Body of pancreas (tissue), 4 donors: ENCODE data around the gene ZNF594. TPM values are rescaled to one million over a fixed set of nuclear protein-coding genes. Genes with fewer than 3 reads are reported as not detected.

Experiments used
- ATAC-seq: fragments of 150-250 bp; one replicate; pipeline ENCODE4 v1.9.1; 2016
- DNase-seq, 4 donors: peaks; one replicate each; pipeline ENCODE4 v3.0.0-alpha.2; 2019
- H3K27ac ChIP-seq, 4 donors: fragments of 200-600 bp; sonication (generic); 1 replicate in 3 of 4; 2 replicates in 1 of 4; pipeline versions ENCODE4 v1.5.1 to v1.6.1; 2016 to 2019; ENCODE audit warnings: mild to moderate bottlenecking in 1 of 4, mixed read lengths in 1 of 4, moderate library complexity in 1 of 4
- H3K27me3 ChIP-seq, 2 donors: fragments of 200-600 bp; sonication (generic); one replicate each; pipeline ENCODE4 v1.6.0; 2016; ENCODE audit warnings: mild to moderate bottlenecking in 1 of 2
- H3K36me3 ChIP-seq, 2 donors: fragments of 200-600 bp; sonication (generic); replicated peaks in 1 of 2; 2 replicates each; pipeline ENCODE4 v1.5.1; 2016; ENCODE audit warnings: low read depth in 2 of 2; ENCODE audit not compliant: insufficient read depth in 1 of 2
- H3K4me1 ChIP-seq: fragments of 200-600 bp; sonication (generic); one replicate; pipeline ENCODE4 v1.6.0; 2016
- H3K4me3 ChIP-seq, 2 donors: fragments of 200-600 bp; sonication (generic); 1 replicate in 1 of 2; 2 replicates in 1 of 2; pipeline ENCODE4 v1.5.1; 2016 to 2019
- H3K9me3 ChIP-seq, 3 donors: fragments of 200-600 bp; sonication (generic); 1 replicate in 2 of 3; 2 replicates in 1 of 3; pipeline ENCODE4 v1.5.1; 2016
- POLR2A ChIP-seq, 3 donors: fragments of 450-650 bp; IDR thresholded peaks; one replicate each; pipeline ENCODE4 v1.6.1; 2016; ENCODE audit warnings: antibody characterized with exemption in 3 of 3, mild to moderate bottlenecking in 2 of 3
- WGBS, 2 donors: methylation state at CpG; one replicate each; pipeline ENCODE4 v1.1.5; 2017; 5-methylcytosine and 5-hydroxymethylcytosine counted together
- intact Hi-C: fragments of 100-400 bp; cut with DNase I; formaldehyde crosslinking; loops from one replicate; pipeline ENCODE4 v1.15.1; 2023
- total RNA-seq, 2 donors: library from RNA; depleted of rRNA; stranded (reverse); fragments of >200 nt; gene quantifications; one replicate each; pipeline ENCODE4 v1.1.0, GENCODE V29; 2016
- TF ChIP-seq, protein P1 (sequence below), 7 experiments: fragments of 450-650 bp in 4 of 7; fragments of 200-600 bp in 3 of 7; sonication (generic) in 3 of 7; IDR thresholded peaks; one replicate each; pipeline ENCODE4 v1.5.1; 2016 to 2019; ENCODE audit warnings: antibody characterized with exemption in 7 of 7

ZNF594 gene
- total RNA-seq, 2 donors from 2014 or later: 4.4 to 6.9 TPM

DNA sequence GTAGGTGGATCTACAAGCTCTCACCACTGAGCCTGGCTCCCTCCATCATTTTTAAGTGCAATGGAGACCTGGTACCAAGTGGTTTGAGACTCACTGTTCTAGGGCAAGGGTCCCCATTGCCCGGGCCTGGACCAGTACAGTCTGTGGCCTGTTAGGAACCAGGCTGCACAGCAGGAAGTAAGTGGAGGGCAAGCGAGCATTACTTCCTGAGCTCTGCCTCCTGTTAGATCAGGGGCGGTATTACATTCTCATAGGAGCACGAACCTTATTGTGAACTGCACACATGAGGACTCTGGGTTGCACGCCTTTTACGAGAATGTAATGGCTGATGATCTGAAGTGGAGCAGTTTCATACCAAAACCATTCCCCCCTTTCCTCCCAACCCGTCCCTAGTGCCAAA, 6.8 kb upstream of the ZNF594 start:
- Histone ChIP-seq H3K4me1 (no peaks in the 10 kb centered on the region), H3K27ac (no peak overlapping the region), H3K4me3 (no peak overlapping the region), H3K36me3 (no peaks in the 10 kb centered on the region), H3K27me3 (no peaks in the 10 kb centered on the region), H3K9me3 (no peaks in the 10 kb centered on the region)
- intact Hi-C loops: loop anchor here (10.0 kb wide), 1 partner anchor 114 kb away; no protein-coding TSS in a partner anchor
- WGBS, 2 donors: 93 to 97% methylated on average over 7 of the region's 7 CpGs
- DNase-seq (no peak), ATAC-seq (no peak)
- TF ChIP-seq POLR2A (IDR thresholded peaks at IDR 0.05): no peak
- TF ChIP-seq, protein P1, sequence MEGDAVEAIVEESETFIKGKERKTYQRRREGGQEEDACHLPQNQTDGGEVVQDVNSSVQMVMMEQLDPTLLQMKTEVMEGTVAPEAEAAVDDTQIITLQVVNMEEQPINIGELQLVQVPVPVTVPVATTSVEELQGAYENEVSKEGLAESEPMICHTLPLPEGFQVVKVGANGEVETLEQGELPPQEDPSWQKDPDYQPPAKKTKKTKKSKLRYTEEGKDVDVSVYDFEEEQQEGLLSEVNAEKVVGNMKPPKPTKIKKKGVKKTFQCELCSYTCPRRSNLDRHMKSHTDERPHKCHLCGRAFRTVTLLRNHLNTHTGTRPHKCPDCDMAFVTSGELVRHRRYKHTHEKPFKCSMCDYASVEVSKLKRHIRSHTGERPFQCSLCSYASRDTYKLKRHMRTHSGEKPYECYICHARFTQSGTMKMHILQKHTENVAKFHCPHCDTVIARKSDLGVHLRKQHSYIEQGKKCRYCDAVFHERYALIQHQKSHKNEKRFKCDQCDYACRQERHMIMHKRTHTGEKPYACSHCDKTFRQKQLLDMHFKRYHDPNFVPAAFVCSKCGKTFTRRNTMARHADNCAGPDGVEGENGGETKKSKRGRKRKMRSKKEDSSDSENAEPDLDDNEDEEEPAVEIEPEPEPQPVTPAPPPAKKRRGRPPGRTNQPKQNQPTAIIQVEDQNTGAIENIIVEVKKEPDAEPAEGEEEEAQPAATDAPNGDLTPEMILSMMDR (IDR thresholded peaks at IDR 0.05): no peak

DNA sequence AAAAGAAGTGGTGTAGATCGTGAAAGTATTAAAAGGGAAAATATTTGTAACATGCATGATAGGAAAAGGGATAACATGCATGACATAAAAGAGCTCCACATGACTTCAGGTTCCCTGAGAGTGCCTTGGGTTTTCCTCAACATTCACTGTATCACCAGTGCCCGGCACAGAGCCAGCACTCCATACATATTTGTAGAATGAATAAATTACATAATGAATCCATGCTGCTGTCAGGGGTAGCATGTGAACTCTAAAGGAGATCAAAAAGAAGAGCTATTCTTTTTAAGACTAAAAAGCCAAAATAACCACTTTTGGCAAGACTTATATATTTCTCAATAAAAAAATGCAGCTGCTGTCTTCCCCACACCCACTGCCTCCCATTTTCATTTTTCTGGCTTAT, 2.7 kb upstream of the ZNF594 start:
- Histone ChIP-seq H3K27ac (no peak overlapping the region), H3K36me3 (no peaks in the 10 kb centered on the region), H3K4me3 (no peak overlapping the region), H3K9me3 (peaks cover 0 to 2% (median 0%) of the 10 kb centered on the region in 3 donors), H3K4me1 (peaks cover 20% of the 10 kb centered on the region), H3K27me3 (no peaks in the 10 kb centered on the region)
- TF ChIP-seq, protein P1 (IDR thresholded peaks at IDR 0.05): no peak
- no peak for TF ChIP-seq POLR2A (IDR thresholded peaks at IDR 0.05)
- intact Hi-C loops: loop anchor here (10.0 kb wide), 1 partner anchor 110 kb away; no protein-coding TSS in a partner anchor
- DNase-seq (no peak), ATAC-seq (no peak)
- 71 to 83% methylated on average over 2 of the region's 2 CpGs for WGBS, 2 donors

DNA sequence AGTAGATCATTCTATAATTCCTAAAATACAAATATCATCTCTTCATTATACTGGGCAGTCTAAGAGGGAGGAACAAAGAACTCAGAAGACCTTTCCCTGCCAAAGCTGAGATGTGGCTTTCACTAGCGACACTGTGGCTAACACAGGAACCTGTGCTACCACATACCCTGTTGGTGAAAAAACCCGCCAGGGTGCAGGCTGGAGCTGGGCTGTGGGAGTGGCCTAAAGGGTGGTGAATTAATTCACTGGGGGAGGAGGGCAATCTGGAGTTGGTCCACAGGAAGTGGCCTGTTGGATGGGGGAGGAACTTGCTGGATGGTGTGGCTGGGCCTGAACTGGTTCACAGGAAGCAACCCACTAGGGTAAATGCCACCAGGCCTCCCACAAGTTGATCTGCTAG, 7.4 kb downstream of the ZNF594 start:
- H3K36me3 ChIP-seq: peaks cover 0 to 2% of the 10 kb centered on the region in 2 donors
- no peak overlapping the region for H3K27ac ChIP-seq
- peaks cover 0 to 83% (median 9%) of the 10 kb centered on the region in 3 donors for H3K9me3 ChIP-seq
- TF ChIP-seq, protein P1 (IDR thresholded peaks at IDR 0.05): no peak
- TF ChIP-seq POLR2A (IDR thresholded peaks at IDR 0.05): no peak
- ATAC-seq (no peak), DNase-seq (no peak)
- no peaks in the 10 kb centered on the region for H3K4me1 ChIP-seq
- intact Hi-C loops: no loop called here
- no peak overlapping the region for H3K4me3 ChIP-seq
- H3K27me3 ChIP-seq: no peaks in the 10 kb centered on the region
- whole genome bisulfite sequencing, 2 donors: 94 to 98% methylated on average over 2 of the region's 2 CpGs

DNA sequence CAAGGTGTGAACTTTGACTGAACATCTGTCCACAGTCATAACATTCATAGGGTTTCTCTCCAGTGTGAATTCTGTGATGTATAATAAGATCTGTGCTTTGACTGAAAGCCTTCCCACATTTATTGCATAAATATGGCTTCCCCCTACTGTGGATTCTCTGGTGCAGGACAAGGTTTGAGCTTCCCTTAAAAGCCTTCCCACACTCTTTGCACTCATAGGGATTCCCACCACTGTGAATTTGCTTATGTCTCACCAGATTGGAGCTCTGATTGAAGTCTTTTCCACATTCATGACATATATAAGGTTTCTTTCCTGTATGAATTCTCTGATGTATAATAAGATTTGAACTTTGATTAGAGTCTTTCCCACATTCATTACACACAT, 8.3 kb downstream of the ZNF594 start:
- Histone ChIP-seq H3K9me3 (peaks cover 0 to 84% (median 9%) of the 10 kb centered on the region in 3 donors), H3K4me3 (no peak overlapping the region), H3K27me3 (no peaks in the 10 kb centered on the region), H3K4me1 (no peaks in the 10 kb centered on the region), H3K27ac (no peak overlapping the region), H3K36me3 (peaks cover 0 to 2% of the 10 kb centered on the region in 2 donors)
- TF ChIP-seq POLR2A (IDR thresholded peaks at IDR 0.05): no peak
- TF ChIP-seq, protein P1 (IDR thresholded peaks at IDR 0.05): no peak
- intact Hi-C loops: no loop called here
- no peak for ATAC-seq
- no peak for DNase-seq
